Measurements from ENCODE around the gene ATP2A2. TPM values are rescaled to one million over a fixed set of nuclear protein-coding genes. Genes with fewer than 3 reads are reported as not detected.
"Not testable (repeated sequence)": the region's sequence is repeated elsewhere in the genome, so short reads cannot be mapped to it uniquely, and the experiment has no call there.

ATP2A2 gene
- total RNA-seq, 4 donors from 2014 or later, result 128 to 185 (median 178) TPM

GRCh38 chr12:110355073-110355472 lies 74.0 kb downstream of the ATP2A2 start:
- Histone ChIP-seq H3K27me3 (no peaks in the 10 kb centered on the region), H3K4me3 (no peak overlapping the region), H3K9me3 (no peaks in the 10 kb centered on the region), H3K27ac (no peak overlapping the region), H3K4me1 (peaks cover 0 to 6% (median 0%) of the 10 kb centered on the region in 4 donors), H3K36me3 (no peaks in the 10 kb centered on the region)
- TF ChIP-seq POLR2AphosphoS5 (IDR thresholded peaks at IDR 0.05), result no peak
- TF ChIP-seq CTCF (IDR thresholded peaks at IDR 0.05), result peak in 2 of 5 experiments; percentile 16 to 29
- DNase-seq, result no peak
- intact Hi-C loops (cut with DNase I; ENCODE audit: low total_unique reads), result loop anchor here (5.0 kb wide), 1 partner anchor 1822 kb away; no protein-coding TSS in a partner anchor
- WGBS, 2 donors (ENCODE audit: low coverage in 1 of 2), result 0 to 24% methylated on average over 1 to 3 of the region's 3 CpGs
- in situ Hi-C loops (cut with MboI; ENCODE audit: low pct_ligation_motif_present in 1 of 4, low pct_unique_long_range_greater_than_20kb in 1 of 4, low sequenced_read_pairs in 3 of 4), result no loop called here

DNA sequence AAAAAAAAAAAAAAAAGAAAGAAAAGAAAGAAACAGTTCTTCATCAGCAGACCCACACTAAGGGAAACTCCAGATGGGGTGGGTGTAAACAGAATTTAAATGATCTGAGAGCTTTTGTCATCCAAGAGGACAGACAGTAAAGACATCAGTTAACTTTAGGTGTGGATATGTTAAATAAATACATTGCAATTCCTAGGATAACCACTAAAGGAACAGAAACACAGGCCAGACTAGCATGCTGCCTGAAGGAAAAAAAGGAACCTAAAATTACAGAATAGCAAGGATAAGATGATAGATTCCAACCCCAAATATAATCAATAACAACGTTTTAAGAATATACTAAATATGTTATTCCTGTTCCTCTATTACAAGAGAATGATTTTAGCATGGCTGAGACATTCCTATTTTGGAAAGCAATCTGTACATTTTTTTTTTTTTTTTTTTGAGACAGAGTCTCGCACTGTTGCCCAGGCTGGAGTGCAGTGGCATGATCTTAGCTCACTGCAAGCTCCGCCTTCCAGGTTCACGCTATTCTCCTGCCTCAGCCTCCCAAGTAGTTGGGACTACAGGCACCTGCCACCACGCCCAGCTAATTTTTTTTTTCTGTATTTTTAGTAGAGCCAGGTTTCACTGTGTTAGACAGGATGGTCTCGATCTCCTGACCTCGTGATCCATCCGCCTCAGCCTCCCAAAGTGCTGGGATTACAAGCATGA lies 77.5 kb downstream of the ATP2A2 start:
- 74 to 87% methylated on average over 7 to 8 of the region's 8 CpGs for WGBS, 2 donors (ENCODE audit: low coverage in 1 of 2)
- not testable (repeated sequence) for H3K36me3 ChIP-seq

DNA sequence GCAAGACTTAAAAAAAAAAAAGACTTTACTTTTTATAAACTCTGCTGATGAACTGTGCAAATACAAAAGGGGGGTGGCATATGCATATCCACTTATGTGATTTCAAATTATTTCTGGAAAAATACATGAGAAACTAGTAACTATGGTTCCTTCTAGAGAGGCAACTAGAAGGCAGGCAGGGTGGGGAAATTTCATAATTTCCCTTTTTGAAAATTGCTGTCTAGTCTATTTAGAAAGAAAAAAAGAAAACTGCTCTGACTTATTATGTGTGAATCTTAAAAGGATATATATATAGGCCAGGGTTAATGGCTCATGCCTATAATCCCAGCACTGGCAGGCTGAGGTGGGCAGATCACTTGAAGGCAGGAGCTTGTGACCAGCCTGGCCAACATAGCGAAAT lies 80.2 kb downstream of the ATP2A2 start:
- no peaks in the 10 kb centered on the region for H3K27me3 ChIP-seq

More for the DNA sequence above, 77.5 kb downstream of the ATP2A2 start:
- H3K27me3 ChIP-seq; H3K4me3 ChIP-seq; H3K9me3 ChIP-seq; H3K27ac ChIP-seq; in situ Hi-C loops (cut with MboI; ENCODE audit: low pct_ligation_motif_present in 1 of 4, low pct_unique_long_range_greater_than_20kb in 1 of 4, low sequenced_read_pairs in 3 of 4); DNase-seq; H3K4me1 ChIP-seq: not testable (repeated sequence)
- intact Hi-C loops (cut with DNase I; ENCODE audit: low total_unique reads), result loop anchor here (5.0 kb wide), 1 partner anchor 1819 kb away; no protein-coding TSS in a partner anchor
- peak in 3 of 5 experiments; percentile 10 to 22 (median 16) for TF ChIP-seq CTCF (IDR thresholded peaks at IDR 0.05)

More for the DNA sequence above, 80.2 kb downstream of the ATP2A2 start:
- in situ Hi-C loops (cut with MboI; ENCODE audit: low pct_ligation_motif_present in 1 of 4, low pct_unique_long_range_greater_than_20kb in 1 of 4, low sequenced_read_pairs in 3 of 4), result no loop called here
- H3K4me1 ChIP-seq, result peaks cover 0 to 1% (median 0%) of the 10 kb centered on the region in 4 donors
- H3K27ac ChIP-seq, result no peak overlapping the region
- no peak for DNase-seq
- H3K36me3 ChIP-seq, result no peaks in the 10 kb centered on the region
- 88 to 89% methylated on average over 1 of the region's 1 CpG for WGBS, 2 donors (ENCODE audit: low coverage in 1 of 2)
- no peaks in the 10 kb centered on the region for H3K9me3 ChIP-seq
- no peak for TF ChIP-seq CTCF (IDR thresholded peaks at IDR 0.05)
- TF ChIP-seq POLR2AphosphoS5 (IDR thresholded peaks at IDR 0.05), result no peak
- no peak for TF ChIP-seq POLR2A (IDR thresholded peaks at IDR 0.05)
- no peak for TF ChIP-seq EP300 (IDR thresholded peaks at IDR 0.05; ENCODE audit: low read depth)
- H3K4me3 ChIP-seq, result no peak overlapping the region
- intact Hi-C loops (cut with DNase I; ENCODE audit: low total_unique reads), result no loop called here
